ENCODE data around the gene FRY.

FRY gene

GRCh38 chr13:32136061-32136460 lies 104.5 kb downstream of the FRY start:
- no peak for DNase-seq

- no peak for DNase-seq
These were observed 105.1 kb downstream of the FRY start for GRCh38 chr13:32136716-32137115.

GRCh38 chr13:32139251-32139650 lies 107.7 kb downstream of the FRY start:
- no peak for DNase-seq

GRCh38 chr13:32140109-32140508 lies 108.5 kb downstream of the FRY start:
- no peak for DNase-seq

- DNase-seq: no peak
These were observed 109.9 kb downstream of the FRY start for GRCh38 chr13:32141462-32141861.

- DNase-seq: no peak
These were observed 110.5 kb downstream of the FRY start for GRCh38 chr13:32142115-32142514.

- no peak for DNase-seq
These were observed 111.4 kb downstream of the FRY start for GRCh38 chr13:32142956-32143375.

GRCh38 chr13:32147193-32147592 lies 115.6 kb downstream of the FRY start:
- no peak for DNase-seq

GRCh38 chr13:32147976-32148375 lies 116.4 kb downstream of the FRY start:
- DNase-seq: no peak

GRCh38 chr13:32150239-32150638 lies 118.7 kb downstream of the FRY start:
- DNase-seq: no peak

GRCh38 chr13:32150794-32151193 lies 119.2 kb downstream of the FRY start:
- DNase-seq: peak; percentile 18

GRCh38 chr13:32151240-32151639 lies 119.7 kb downstream of the FRY start:
- no peak for DNase-seq

- DNase-seq: no peak
These were observed 121.5 kb downstream of the FRY start for GRCh38 chr13:32153056-32153455.

GRCh38 chr13:32159137-32159869 lies 127.7 kb downstream of the FRY start:
- no peak for DNase-seq

GRCh38 chr13:32162395-32163005 lies 130.9 kb downstream of the FRY start:
- DNase-seq: no peak

- peak; percentile 49 for DNase-seq
These were observed 133.2 kb downstream of the FRY start for GRCh38 chr13:32164622-32165268.

GRCh38 chr13:32165796-32166195 lies 134.2 kb downstream of the FRY start:
- DNase-seq: no peak

- no peak for DNase-seq
These were observed 136.6 kb downstream of the FRY start for GRCh38 chr13:32168131-32168530.

- DNase-seq: no peak
These were observed 139.3 kb downstream of the FRY start for GRCh38 chr13:32170841-32171240.

- no peak for DNase-seq
These were observed 142.3 kb downstream of the FRY start for GRCh38 chr13:32173881-32174280.

- no peak for DNase-seq
These were observed 142.8 kb downstream of the FRY start for GRCh38 chr13:32174366-32174765.

- no peak for DNase-seq
These were observed 143.7 kb downstream of the FRY start for GRCh38 chr13:32175307-32175706.

- no peak for DNase-seq
These were observed 144.4 kb downstream of the FRY start for GRCh38 chr13:32175943-32176342.

- no peak for DNase-seq
These were observed 145.1 kb downstream of the FRY start for GRCh38 chr13:32176696-32177095.
